ENCODE data around the gene NPB.

GRCh38 chr17:81865358-81865732, 36.7 kb upstream of the NPB start:
- TF ChIP-seq CTCF (IDR thresholded peaks at IDR 0.05; ENCODE audit: low read depth, low read length, missing input control) = no peak
- TF ChIP-seq TAF1 (conservative IDR thresholded peaks at IDR 0.05) = no peak
- no peak for TF ChIP-seq REST (IDR thresholded peaks at IDR 0.05)
- no peak for TF ChIP-seq JUND (IDR thresholded peaks at IDR 0.05)
- TF ChIP-seq ATF3 (IDR thresholded peaks at IDR 0.05) = no peak
- TF ChIP-seq GABPA (IDR thresholded peaks at IDR 0.05 in 1 of 2, conservative IDR thresholded peaks at IDR 0.05 in 1 of 2) = no peak
- no peak for TF ChIP-seq NR2F2 (IDR thresholded peaks at IDR 0.05)
- no peak for TF ChIP-seq EGR1 (IDR thresholded peaks at IDR 0.05; ENCODE audit: low read depth in 2 of 2)
- TF ChIP-seq, protein P1, sequence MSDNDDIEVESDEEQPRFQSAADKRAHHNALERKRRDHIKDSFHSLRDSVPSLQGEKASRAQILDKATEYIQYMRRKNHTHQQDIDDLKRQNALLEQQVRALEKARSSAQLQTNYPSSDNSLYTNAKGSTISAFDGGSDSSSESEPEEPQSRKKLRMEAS (IDR thresholded peaks at IDR 0.05) = no peak
- TF ChIP-seq SP1 (IDR thresholded peaks at IDR 0.05) = no peak
- TF ChIP-seq RXRA (IDR thresholded peaks at IDR 0.05) = no peak
- TF ChIP-seq ZBTB33 (IDR thresholded peaks at IDR 0.05) = no peak

Measured in liver (tissue), 3 donors.